IPS-20b (cell line): ENCODE measurements around the gene GPC1.
A peak's percentile ranks its signal among the peaks of the same experiment; 100 is the strongest.

ENCODE experiments used
- H3K27ac ChIP-seq: one replicate; pipeline ENCODE4 v1.5.1; 2013; ENCODE audit warnings: low read length
- H3K27me3 ChIP-seq: 2 replicates; pipeline ENCODE4 v1.6.1; 2013; ENCODE audit warnings: mild to moderate bottlenecking, low read length, inconsistent platforms; ENCODE audit not compliant: insufficient read depth
- H3K36me3 ChIP-seq: 2 replicates; pipeline ENCODE4 v1.6.1; 2013; ENCODE audit warnings: low read depth, mild to moderate bottlenecking, inconsistent platforms, low read length, moderate library complexity; ENCODE audit not compliant: insufficient read depth
- H3K4me1 ChIP-seq: 2 replicates; pipeline ENCODE4 v1.6.1; 2013; ENCODE audit warnings: mild to moderate bottlenecking, control low read depth, inconsistent platforms, low read length, moderate library complexity; ENCODE audit not compliant: insufficient read depth
- H3K4me3 ChIP-seq: 2 replicates; pipeline ENCODE4 v1.5.1; 2013; ENCODE audit warnings: mild to moderate bottlenecking, low read length, inconsistent platforms
- H3K9ac ChIP-seq: 2 replicates; pipeline ENCODE4 v1.6.1; 2013; ENCODE audit warnings: low read depth, mild to moderate bottlenecking, inconsistent platforms, low read length, moderate library complexity
- H3K9me3 ChIP-seq: 2 replicates; pipeline ENCODE4 v1.6.1; 2013; ENCODE audit warnings: mild to moderate bottlenecking, low read depth, low read length, inconsistent platforms; ENCODE audit not compliant: insufficient read depth

GPC1 gene

DNA sequence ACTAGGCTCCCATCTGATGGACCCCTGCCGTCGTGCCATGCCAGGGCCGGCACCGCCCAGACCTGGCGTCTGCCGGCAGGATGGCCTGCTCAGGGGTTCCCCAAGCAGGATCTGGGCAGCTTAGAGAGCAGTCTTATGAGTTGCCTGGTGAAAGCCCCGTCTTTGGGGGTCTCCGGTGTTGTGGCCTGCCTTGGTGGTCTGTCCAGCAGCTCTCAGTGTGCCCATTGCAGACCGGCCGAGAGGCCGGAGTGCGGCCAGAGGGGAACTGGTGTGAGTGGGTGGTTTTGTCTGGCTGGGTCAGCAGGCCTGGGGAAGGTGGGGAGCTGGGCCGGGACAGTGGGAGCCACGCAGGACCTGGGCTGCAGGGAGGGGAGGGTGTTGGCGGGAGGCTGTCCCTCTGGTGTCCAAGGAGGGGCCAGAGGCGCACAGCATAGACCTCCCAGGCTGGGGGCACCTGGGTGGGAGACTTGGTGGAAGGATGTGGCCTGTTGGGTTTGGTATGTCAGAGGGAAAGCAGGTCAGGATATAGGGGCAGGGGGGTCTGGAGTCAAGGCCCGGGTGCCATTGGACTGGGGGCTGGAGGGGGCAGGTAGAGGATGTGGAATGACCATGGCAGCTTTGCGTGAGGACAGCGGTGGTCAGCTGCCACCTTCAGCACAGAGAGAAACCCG is 16.5 kb downstream of the GPC1 start:
- H3K27me3 ChIP-seq: peaks cover 45% of the 10 kb centered on the region
- no peak overlapping the region for H3K27ac ChIP-seq
- no peaks in the 10 kb centered on the region for H3K36me3 ChIP-seq
- H3K4me3 ChIP-seq: peak overlapping the region; percentile 40; the same call in 1 of the 2 replicates
- H3K9ac ChIP-seq: no peak overlapping the region
- H3K4me1 ChIP-seq: peaks cover 17% of the 10 kb centered on the region
- no peaks in the 10 kb centered on the region for H3K9me3 ChIP-seq

DNA sequence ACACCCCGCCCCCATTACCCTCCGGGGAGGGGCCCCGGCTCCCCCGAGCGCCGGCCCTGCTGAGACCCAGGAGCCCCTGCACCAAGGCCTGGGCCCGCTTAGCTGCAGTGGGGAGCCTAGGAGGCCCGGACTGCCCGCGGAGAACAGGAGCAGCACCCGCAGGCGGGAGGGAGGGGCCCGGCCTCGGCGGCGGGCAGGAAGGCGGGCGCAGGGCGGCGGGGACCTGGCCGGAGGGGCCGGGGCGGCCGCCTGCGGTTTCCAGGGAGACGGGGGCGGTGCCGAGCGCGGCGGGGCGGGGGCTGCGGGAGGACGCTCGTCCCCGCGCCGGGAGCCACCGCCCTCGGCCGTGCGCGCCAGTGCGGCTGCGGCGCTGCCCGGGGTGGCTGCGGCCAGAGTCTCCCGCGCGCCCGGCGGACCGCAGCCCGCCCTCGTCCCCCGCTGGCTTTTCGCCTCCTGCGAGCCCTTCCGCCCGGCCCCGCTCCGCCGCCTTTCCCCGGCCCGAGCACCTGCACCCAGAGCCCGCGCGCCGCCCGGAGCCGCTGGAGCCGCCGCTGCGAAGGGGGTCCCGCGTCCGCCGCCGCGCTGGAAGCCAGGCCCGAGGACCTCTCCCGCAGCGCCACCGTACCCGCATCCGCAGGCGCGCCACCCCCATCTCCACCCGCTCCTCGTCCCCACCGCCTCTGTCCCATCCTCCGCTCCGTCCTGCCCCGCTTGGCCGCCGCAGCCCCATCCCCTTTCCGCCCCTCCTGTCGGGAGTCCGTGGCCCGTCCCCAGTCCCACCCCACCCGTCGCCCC is 17.2 kb downstream of the GPC1 start:
- Histone ChIP-seq H3K9me3 (no peaks in the 10 kb centered on the region), H3K36me3 (no peaks in the 10 kb centered on the region), H3K4me1 (peaks cover 24% of the 10 kb centered on the region), H3K4me3 (peak overlapping the region; percentile 60; the same call in 1 of the 2 replicates), H3K27me3 (peaks cover 50% of the 10 kb centered on the region), H3K9ac (no peak overlapping the region), H3K27ac (no peak overlapping the region)

DNA sequence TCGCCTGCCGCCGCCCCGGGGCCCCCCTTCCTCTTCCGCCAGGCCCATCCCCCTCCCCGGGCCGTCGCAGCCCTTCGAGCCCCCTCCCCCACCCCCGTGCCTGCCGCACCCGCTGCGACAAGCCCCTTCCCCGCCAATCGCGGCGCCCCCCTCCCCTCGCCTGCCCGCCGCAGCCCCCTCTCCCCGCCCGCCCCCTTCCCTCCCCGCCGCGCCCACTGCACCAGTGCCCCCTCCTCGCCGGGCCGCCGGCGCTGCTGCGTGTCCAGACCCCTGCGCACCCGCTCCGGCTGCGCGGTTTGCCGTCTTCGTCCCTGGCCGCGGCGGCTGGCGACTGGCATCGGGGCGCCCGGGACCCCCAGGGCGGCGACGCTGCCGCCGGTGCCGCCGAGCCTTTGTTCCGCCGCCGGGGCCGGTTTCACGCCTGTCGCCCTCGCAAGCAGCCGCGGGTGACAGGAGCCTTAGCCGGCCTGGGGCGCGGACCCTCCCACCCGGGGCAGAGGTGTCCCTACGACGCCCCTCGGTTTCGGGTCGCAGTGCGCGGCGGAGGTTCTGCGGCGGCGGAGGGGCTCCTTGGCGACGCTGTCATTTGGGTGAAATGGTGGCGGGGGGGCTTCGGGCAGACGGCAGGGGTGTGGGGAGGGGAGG is 18.1 kb downstream of the GPC1 start:
- Histone ChIP-seq H3K36me3 (no peaks in the 10 kb centered on the region), H3K4me1 (peaks cover 32% of the 10 kb centered on the region), H3K9ac (no peak overlapping the region), H3K27ac (no peak overlapping the region), H3K27me3 (peaks cover 50% of the 10 kb centered on the region), H3K4me3 (peak overlapping the region; percentile 26; the same call in 1 of the 2 replicates), H3K9me3 (no peaks in the 10 kb centered on the region)

DNA sequence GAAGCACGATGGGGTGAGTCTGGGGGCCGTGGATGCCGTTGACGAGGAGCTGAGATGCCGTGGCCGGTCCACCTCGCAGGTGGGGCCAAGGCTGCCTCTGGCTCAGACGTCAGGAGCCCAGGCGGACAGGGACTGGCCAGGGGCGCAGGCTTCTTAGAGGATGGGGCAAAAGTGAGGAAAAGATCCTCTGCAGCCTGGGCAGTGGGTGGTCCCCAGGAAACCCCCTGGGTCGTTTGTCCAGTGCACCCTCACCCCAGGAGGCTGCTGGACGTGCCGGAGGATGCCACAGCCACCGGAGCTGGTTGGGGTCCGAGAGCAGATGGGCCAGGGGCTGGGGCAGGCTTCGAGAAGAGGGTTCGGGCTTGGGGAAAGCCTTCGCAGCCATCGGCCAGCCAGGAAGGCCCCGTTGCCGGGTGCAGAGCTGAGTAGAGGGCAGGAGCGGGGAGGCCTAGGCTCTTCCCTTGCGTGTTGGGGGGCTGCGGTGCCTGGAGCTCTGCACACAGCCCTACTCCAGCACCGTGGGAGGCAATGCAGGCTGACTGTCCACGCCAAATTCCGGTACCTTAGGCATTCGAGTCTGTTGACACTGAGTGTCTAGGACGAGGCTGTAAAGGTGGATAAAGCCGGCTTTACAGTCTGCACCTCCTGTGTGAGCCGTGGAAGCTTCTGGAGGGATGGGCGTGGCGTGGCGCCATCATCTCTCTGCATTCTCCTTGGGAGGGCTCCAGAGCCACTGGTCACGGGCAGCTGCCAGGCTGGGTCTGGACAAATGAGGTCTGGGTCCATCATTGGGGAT is 18.8 kb downstream of the GPC1 start:
- Histone ChIP-seq H3K36me3 (no peaks in the 10 kb centered on the region), H3K9me3 (no peaks in the 10 kb centered on the region), H3K4me3 (peak overlapping the region; percentile 26; the same call in 1 of the 2 replicates), H3K9ac (no peak overlapping the region), H3K27me3 (peaks cover 50% of the 10 kb centered on the region), H3K27ac (no peak overlapping the region), H3K4me1 (peaks cover 32% of the 10 kb centered on the region)

DNA sequence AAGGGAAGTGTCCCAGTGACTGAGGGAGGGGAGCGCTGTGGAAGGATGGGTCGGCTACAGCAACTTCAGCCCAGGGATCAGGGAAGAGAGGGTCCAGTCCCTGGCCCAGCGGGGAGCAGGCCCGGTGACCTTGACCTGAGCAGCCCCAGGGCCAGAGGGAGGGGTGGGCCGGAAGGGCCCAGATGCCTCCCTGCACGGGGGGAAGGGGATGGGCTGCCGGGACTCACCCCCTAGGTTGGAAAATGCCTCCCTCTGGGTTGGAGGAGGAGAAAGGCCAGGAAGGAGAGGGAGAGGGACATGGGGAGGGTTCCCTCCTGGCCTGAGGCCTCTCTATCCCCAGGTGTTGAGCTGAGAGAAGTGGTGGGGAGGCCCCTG is 19.8 kb downstream of the GPC1 start:
- H3K9ac ChIP-seq: no peak overlapping the region
- peak overlapping the region; percentile 40; the same call in 1 of the 2 replicates for H3K4me3 ChIP-seq
- H3K27me3 ChIP-seq: peaks cover 50% of the 10 kb centered on the region
- peaks cover 32% of the 10 kb centered on the region for H3K4me1 ChIP-seq
- H3K9me3 ChIP-seq: no peaks in the 10 kb centered on the region
- no peak overlapping the region for H3K27ac ChIP-seq
- H3K36me3 ChIP-seq: no peaks in the 10 kb centered on the region

DNA sequence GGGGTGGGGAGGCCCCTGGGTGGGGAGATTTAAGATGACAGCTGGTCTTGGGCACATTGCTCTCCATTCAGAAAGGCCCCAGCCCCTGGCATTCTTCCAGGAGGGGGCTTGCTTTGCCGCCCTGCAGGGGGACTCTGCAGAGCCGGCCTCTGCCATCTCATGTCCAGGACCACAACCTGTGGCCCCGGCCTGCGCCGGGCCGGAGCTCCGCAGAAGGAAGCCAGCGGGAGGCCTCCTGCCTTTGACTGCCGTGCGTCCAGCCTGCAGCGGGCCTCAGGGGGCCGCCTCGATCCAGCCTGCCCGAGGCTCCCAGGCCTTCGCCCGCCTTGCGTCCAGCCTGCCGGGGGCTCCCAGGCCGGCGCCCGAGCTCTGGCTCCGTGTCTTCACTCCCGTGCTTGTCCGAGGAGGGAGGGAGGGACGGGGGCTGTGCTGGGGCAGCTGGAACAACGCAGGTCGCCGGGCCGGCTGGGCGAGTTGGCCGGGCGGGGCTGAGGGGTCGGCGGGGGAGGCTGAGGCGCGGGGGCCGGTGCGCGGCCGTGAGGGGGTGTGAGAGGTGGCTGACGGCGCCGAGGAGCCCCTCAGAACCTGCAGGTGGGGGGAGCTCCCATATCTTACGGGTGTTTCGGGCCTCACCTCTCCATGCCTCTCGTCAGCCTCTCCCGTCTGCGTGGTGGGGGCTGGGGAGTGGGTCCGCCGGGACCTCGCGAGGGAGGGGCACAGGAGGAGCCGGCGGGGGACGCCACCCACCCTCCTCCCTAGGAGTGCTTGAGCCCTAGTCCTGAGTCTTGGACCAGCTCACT is 20.4 kb downstream of the GPC1 start:
- H3K27ac ChIP-seq: no peak overlapping the region
- H3K27me3 ChIP-seq: peaks cover 50% of the 10 kb centered on the region
- H3K4me3 ChIP-seq: peak overlapping the region; percentile 40; the same call in 1 of the 2 replicates
- no peaks in the 10 kb centered on the region for H3K9me3 ChIP-seq
- H3K4me1 ChIP-seq: peaks cover 32% of the 10 kb centered on the region
- no peak overlapping the region for H3K9ac ChIP-seq
- no peaks in the 10 kb centered on the region for H3K36me3 ChIP-seq

DNA sequence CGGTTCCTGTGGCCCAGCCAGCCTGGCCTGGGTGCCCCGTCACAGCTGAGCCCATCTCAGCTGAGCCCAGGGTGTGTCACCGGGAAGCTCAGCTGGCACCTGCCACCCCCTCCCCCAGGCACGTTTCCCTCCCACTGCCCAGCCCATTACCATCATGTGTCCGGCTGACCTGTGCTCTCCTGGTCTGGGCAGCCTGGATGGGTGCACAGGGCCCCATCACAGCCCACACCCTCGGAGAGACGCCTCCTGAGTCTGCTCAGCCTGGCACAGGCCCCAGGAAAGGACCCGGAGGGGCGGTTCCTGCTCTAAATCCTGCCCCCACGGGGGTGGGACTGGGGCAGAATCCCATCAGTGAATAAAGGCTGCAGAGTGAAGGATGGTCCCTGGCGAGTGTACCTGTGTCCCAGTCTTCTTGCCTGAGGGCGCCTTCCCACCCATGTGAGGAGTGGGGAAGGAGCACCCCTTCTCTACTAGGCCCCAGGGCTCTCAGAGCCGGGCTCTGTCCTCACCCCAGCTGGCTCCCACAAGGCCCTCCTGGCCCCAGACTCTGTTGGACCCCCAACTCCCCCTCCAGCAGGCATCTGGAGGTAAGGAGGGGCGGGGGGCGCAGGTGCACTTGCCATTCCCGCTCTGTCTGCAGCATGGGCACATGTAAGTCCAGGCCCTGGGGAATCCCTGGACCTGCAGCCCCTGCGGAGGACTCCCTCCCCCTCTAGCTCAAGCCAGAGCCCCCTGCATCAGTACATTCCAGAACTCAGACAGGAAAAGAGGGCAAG is 21.2 kb downstream of the GPC1 start:
- Histone ChIP-seq H3K4me3 (peak overlapping the region; percentile 40; the same call in 1 of the 2 replicates), H3K27me3 (peaks cover 46% of the 10 kb centered on the region), H3K4me1 (peaks cover 32% of the 10 kb centered on the region), H3K27ac (no peak overlapping the region), H3K9ac (no peak overlapping the region), H3K9me3 (no peaks in the 10 kb centered on the region), H3K36me3 (no peaks in the 10 kb centered on the region)

DNA sequence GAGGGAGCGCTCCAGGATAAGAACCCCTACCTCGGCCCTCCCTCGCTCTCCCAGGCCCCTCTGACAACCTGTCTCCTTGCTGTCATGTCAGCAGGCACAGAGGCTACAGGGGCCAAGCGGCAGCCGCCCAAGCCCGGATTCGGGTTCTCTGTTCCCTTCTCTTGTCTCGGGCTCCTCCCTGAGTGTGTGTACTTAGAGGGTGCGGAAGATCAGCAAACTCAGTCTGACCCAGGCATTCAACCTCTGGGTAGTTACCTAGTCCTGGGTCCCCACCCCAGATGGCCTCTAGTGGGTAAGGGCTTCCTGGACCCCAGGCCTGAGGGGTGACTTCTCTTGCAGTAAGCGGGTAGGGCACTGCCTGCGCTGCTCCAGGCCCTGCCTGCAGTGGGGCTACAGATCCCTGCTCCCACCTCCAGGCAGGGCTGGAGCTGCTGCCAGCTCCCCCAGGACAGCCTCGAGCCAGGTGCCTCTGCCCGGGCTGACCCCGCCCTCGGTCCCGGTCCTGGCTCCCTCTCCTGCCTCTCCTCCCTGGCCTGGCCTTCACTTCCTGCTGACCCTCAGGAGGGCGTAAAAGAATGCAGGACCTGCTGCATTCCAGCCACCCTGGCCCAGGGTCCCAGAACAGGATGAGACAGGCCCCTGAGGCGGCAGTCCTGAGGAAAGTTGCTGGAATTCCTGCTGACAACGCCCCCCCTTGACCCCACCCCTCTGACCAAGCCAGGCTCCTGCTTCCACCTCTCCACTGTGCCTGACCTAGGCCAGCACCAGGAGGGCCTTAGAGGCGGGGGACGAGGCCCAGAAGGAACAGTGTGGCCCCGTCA is 22.0 kb downstream of the GPC1 start:
- Histone ChIP-seq H3K4me1 (peaks cover 32% of the 10 kb centered on the region), H3K27ac (no peak overlapping the region), H3K36me3 (no peaks in the 10 kb centered on the region), H3K4me3 (no peak overlapping the region), H3K9ac (no peak overlapping the region), H3K27me3 (peaks cover 39% of the 10 kb centered on the region), H3K9me3 (no peaks in the 10 kb centered on the region)

DNA sequence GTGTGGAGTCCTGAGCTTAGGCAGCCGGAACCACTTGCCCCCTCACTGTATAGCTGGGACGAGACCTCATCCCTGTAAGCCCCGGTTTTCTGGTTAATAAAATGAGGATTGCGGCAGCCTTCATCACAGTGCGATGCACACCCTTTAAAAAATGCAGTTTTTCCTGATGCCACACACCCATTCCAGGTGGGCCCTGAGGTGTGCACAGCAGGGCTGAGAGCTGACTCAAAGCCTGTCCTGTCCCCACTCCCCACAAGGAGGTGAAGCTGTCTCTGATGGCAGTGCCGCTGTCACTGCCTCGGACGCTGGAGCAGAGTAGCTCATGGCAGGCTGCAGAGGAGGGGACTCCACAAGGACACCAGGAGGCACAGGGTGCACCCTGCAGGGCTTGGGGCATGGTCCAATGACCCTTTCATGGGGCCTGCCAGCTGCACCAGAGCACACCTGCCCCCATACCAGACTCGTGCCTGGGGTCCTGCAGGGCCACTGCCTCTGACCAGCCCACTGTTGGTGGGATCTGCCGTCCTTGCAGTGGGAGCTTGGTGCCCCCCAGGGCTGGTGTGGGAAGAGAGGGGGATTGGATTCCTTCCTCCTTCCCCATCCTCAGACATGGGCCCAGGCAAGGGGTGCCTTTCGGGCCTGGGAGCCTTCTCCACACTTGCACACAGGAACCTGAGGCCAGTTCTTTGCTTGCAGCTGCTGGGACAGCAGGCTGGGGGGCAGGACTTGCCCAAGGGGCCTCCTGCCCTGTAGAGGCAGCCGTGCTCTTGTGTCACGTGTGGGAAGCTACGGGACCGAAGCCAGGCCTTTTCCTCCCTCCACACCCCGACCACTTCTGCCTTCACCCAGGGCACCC is 22.8 kb downstream of the GPC1 start:
- peaks cover 39% of the 10 kb centered on the region for H3K27me3 ChIP-seq
- no peak overlapping the region for H3K27ac ChIP-seq
- H3K9me3 ChIP-seq: no peaks in the 10 kb centered on the region
- H3K4me3 ChIP-seq: no peak overlapping the region
- H3K36me3 ChIP-seq: no peaks in the 10 kb centered on the region
- no peak overlapping the region for H3K9ac ChIP-seq
- peaks cover 32% of the 10 kb centered on the region for H3K4me1 ChIP-seq
